GM19099 (cell line): ENCODE results near the gene ARID1A.

ENCODE experiments used
- POLR2A ChIP-seq: IDR thresholded peaks from 3 replicates; pipeline ENCODE4 v1.6.1; 2011; ENCODE audit warnings: low read depth; ENCODE audit not compliant: insufficient read length; ENCODE audit errors: extremely low read depth

Gene ARID1A

DNA sequence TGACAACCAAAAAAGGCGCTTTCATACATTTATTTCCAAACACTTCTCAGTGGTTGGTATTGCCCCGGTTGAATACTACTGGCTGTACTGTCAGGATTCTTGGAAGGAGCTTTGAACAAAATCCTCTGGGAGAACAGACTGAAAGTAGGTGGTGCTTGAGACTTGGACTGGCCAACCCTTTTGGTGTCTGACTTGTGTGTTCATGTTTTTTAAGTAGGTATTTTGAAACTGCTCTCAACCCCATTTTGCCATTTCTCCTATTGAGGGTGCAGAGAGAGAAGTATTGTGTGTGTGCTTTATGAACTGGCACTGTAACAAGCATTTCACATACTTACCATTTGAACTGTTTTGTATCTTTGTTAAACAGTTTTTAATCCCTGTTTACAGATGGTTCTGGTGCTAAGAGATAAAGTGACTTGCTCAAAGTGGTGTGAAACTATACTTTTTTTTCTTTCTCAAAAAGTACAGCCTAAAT is 21.2 kb downstream of the ARID1A start:
- no peak for TF ChIP-seq POLR2A

- TF ChIP-seq POLR2A = no peak
Observed at GRCh38 chr1:26719205-26719604, 23.4 kb downstream of the ARID1A start.

DNA sequence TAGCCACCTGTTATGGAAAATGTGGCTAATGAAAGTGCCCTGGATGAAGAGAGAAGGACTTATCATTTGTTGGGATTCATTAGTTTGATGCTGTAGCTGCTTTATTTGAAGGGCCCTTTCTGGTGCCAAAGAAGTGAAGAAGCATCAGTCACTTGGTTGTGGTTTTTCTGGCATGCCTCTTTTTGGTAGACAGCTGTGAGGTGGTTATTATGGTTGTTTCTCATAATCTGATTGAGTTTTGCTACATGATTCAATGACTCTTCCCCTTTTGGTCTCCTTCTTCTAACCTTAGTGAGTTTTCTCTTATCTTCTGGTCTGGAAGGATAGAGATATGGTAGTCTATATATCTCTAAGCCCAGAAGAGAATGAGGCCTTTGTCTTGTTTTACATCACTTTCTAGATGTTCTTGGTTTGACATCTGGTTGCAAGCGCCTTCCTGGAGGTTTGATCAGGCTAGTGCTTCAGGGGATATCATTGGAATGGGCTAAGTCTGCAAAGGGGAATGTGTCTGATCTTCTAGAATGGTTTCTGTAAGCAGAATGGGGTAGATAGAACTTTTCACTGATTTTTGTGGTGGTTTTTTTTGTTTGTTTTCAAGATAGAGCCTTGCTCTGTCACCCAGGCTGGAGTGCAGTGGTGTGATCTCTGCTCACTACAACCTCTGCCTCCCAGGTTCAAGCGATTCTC is 26.0 kb downstream of the ARID1A start:
- TF ChIP-seq POLR2A = no peak

- TF ChIP-seq POLR2A = no peak
Observed at GRCh38 chr1:26723013-26723991, 27.5 kb downstream of the ARID1A start.

DNA sequence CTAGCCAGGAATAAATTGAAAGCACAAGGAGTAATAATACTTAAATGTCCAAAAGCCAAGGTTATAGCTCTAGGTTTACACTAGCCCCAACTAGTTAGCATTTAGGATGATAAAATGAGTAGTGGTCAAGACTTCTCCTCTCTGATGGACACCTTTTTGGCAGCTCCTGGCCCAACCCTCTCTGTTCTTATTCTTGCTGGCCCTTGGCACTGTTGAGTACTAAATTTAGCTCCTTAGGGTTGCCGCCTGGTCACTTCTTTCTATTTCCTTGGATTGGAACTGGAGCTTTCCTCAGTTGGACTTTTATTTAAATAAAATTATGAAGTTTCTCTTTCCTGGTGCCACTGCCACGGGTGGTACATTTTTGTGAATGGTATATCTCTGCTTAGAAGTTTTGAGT is 28.3 kb downstream of the ARID1A start:
- TF ChIP-seq POLR2A = no peak

DNA sequence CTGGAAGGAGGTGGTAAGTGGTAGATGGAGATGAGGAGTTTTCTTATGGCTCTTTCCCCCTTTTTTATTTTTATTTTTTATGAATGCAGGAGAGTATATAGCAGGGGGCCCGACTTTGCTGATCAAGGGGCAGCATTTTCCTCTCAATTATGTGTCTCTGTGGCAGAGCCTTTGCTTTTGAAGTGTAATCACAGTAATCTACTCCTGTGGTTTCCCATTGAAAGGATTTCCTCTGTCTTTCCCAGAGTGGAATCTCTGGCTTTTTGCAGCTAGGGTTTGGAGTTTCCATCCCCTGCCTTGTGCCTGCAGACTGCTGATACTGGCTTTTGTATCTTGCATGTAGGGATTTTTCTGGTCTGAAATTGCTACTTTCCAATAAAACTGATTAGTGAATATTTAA is 29.1 kb downstream of the ARID1A start:
- TF ChIP-seq POLR2A = no peak

DNA sequence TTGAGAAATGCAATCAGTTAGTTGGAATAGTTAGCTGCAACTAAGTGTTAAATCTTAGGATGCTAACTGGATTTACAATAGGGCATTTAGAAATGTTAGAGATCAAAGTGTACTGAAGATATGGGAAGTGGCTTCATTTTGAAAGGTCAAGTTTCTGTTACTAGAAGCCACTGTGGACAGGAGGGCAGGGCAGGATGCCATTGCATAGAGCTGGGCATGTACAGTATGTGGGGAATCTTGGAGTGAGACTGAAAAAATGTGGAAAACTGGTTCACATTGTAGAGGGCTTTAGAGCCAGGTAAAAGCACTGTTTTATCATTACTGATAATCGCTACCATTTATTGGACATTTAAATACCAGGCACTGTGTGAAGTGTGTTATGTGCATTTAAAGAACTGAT is 31.0 kb downstream of the ARID1A start:
- no peak for TF ChIP-seq POLR2A

DNA sequence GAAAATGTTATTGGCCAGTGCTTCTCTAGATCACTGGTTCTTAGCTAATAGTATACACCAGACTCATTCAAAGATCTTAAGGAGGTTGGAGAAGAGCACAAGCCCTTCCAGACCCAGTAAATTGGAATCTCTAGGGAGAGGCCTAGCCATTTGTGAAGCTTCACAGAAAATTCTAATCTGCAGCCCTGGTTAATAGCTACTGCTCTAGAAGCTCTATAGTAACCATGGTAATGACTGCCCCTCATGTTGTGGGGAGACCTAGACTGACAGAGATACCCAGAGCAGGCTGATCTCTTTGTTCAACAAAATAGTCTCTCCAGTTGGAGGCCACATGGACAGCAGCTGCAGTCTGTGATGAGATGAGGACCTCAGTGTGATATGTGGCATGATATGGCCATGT is 31.7 kb downstream of the ARID1A start:
- TF ChIP-seq POLR2A = no peak

DNA sequence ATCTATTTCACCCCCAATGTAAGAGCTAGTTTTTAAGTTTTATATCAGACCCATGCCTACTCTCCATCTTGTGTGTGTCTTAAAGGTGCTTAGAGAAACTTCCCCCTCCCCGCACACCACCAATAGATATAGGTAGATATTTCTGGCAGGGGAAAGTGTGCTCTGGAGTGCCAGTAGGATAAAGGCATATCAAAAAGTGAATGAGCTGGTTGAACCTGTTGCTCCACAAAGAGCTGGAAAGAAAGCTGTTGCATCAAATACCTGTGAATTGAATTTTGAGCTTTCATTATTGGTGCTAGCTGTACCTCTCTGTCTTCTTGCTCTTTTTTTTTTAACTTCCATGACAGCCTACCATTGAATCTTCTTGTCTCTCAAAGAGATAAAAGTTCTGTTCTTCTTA is 32.8 kb downstream of the ARID1A start:
- no peak for TF ChIP-seq POLR2A

- no peak for TF ChIP-seq POLR2A
Observed at GRCh38 chr1:26729633-26730032, 33.8 kb downstream of the ARID1A start.

DNA sequence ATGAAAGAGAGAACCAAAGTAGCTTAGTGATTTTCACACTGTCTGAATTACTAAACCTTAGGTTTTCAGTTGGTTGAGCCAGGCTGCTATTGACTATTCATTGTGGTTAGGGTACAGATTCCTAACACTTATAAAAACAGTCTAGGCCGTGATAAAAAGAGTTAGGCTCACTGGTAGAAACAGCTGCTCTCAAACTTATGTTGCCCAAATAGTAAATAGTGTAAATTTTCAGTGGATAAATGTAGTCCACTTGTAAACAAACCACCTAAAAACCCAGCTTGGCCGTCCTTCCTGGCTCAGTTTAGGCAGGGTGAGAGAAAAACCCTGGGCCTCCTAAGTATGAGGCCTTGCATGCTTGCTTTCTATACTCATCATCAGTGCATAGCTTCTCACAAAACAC is 34.9 kb downstream of the ARID1A start:
- no peak for TF ChIP-seq POLR2A

- no peak for TF ChIP-seq POLR2A
Observed at GRCh38 chr1:26731233-26731902, 35.6 kb downstream of the ARID1A start.

DNA sequence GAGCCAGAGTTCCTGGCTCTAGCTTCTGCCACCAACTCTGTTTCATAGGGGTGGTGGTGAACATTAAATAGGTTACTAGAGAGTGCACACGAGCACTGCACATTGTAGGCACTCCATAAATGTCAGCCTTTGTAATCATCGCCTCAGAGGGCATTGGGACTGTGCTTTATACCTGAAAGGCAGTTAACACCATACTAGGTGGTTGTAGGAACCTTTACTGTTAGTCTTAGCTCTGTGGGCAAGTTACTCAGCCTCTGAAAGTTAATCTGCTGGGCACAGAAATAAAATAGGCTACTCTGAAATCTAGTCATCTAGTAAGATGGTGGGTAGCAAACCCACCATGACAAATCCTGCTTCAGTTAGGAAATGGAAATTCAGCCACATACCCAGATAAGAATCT is 37.6 kb downstream of the ARID1A start:
- TF ChIP-seq POLR2A = no peak

- TF ChIP-seq POLR2A = no peak
Observed at GRCh38 chr1:26733982-26734381, 38.2 kb downstream of the ARID1A start.

GRCh38 chr1:26734501-26735058 is 38.8 kb downstream of the ARID1A start:
- TF ChIP-seq POLR2A = no peak
